HG03575 (cell line): Measurements from ENCODE around the gene UNC119B.

Experiments used
- ATAC-seq: cut with Tn5 transposase; IDR thresholded peaks from one replicate; pipeline ENCODE4 v1.9.1; 2021; ENCODE audit not compliant: unreplicated experiment, insufficient number of reproducible peaks, low FRiP score; ENCODE audit errors: extremely low read depth

UNC119B gene

GRCh38 chr12:120735181-120735580 is 24.9 kb downstream of the UNC119B start:
- no peak for ATAC-seq

DNA sequence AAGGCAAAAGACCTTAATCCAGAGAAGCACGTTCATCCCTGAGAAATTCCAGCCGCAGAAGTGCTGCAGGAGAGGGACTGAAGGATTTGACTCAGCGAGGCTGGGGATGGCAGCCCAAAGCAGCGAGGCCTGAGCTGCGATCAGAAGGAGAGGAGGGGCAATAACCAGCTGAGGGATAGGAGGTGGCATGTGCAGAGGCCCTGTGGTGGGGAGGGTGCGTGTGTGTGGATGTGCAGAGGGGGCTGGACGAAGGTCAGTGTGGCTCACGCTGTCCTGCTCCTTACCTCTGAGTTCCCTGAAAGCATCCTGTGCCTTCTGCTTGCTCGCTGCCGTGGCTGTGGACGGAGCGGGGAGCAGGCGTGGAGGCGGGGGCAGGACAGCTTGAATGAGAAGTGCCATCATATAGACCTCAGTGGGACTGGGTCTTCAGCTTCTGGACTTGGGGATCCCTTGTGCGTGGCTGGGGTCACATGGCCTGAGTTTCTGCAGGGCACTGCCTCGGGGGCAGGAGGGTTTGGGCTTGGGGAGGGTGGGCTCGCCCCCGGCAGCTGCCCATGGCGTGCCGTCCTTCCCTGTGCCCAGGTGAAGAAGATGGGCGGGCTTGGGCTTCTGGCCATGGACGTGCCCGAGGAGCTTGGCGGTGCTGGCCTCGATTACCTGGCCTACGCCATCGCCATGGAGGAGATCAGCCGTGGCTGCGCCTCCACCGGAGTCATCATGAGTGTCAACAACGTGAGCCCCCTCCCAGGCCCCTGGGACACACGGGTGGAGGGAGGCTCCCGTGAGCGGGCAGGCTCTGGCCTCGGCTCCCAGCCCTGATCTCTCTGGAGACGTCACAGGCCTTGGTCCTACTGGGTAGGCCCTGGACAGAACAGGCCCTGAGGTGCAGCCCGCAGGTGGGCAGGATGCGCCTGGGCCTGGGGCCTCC is 26.4 kb downstream of the UNC119B start:
- ATAC-seq = no peak

- no peak for ATAC-seq
Observed at GRCh38 chr12:120737557-120738251, 27.4 kb downstream of the UNC119B start.

DNA sequence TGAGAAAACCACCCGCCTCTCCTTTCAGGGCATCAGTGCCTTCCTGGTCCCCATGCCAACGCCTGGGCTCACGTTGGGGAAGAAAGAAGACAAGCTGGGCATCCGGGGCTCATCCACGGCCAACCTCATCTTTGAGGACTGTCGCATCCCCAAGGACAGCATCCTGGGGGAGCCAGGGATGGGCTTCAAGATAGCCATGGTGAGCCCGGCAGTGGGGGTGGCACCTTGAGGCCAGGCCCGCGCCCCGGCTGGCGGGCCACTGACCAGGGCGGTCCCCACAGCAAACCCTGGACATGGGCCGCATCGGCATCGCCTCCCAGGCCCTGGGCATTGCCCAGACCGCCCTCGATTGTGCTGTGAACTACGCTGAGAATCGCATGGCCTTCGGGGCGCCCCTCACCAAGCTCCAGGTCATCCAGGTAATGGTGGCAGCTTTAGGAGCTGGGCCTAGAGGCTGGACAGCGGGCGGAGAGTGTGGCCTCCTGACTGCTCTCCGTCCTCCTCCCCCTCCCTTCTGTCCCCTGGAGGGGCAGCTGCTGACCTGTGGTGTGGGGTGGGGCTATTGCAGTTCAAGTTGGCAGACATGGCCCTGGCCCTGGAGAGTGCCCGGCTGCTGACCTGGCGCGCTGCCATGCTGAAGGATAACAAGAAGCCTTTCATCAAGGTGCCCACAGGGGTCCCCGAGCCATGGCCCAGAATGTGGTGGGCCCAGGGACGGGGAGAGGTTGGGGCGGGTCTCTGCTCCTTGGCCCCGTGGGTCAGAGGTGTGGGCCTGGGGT is 28.2 kb downstream of the UNC119B start:
- ATAC-seq = no peak

- no peak for ATAC-seq
Observed at GRCh38 chr12:120739031-120739762, 28.9 kb downstream of the UNC119B start.

GRCh38 chr12:120739821-120740613 is 29.8 kb downstream of the UNC119B start:
- ATAC-seq = no peak

- no peak for ATAC-seq
Observed at GRCh38 chr12:120740871-120741270, 30.6 kb downstream of the UNC119B start.

DNA sequence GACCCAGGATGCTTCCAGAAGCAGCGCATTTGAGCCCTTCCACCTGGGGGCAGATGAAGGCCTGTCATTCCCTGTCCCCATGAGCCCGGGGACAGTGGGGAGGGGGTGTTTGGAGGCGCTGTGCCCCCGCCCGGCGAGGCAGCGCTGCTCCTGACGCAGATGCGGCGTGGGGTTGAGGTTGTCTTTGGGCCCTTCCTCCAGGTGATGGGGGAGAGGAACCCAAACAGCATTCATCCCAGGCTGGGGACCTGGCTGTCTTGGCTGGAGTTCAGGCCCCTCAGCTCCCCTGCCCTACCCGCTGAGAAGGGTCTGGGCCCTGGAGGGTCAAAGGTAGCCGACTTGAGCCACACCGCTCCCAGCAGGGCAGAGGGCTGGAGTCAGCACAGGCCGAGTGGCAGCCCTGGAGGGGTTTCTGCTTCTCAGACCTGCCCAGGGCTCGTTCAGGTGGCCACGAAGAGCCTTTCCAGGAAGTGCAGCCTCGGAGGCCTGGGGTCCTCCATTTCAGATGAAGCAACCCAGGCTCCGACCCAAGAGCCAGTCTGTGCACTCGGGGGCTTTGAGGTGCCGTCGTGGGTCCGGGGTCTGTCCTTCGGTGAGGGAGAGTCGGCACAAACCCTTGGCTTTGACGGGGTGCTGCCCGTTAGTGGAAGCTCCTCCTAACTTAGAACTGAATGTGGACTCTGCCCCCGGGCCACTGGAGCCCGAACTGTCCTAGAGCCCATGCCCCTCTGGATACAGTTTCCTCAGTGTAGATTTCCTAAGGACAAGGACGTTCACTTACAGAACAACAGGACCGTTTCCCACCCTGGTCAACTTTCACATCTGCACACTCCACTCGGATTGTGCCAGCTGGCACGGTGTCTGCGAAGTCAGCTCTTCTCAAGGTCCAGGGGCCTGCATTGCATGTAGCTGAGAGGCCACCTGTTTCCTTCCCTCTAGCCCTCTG is 31.5 kb downstream of the UNC119B start:
- ATAC-seq = no peak

- ATAC-seq = no peak
Observed at GRCh38 chr12:120744922-120745493, 34.8 kb downstream of the UNC119B start.

DNA sequence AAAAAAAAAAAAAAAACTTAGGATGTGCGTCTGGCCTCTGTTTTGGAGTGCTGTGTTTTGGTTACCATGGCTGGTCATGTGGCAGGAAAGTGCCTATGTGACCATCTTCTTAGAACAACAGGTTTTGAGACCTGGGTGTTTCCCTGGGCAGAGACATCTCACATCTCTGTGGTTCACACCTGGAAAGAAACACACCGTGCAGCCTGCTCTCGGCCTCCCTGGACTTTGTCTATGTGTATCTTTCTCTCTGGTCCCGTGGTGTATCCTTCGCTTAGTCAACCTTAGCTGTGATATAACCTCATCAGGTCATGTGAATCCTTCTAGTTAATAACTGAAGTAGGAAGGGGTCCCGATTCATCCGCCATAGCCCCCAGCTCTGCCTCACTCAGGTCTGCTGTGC is 38.0 kb downstream of the UNC119B start:
- ATAC-seq = no peak

DNA sequence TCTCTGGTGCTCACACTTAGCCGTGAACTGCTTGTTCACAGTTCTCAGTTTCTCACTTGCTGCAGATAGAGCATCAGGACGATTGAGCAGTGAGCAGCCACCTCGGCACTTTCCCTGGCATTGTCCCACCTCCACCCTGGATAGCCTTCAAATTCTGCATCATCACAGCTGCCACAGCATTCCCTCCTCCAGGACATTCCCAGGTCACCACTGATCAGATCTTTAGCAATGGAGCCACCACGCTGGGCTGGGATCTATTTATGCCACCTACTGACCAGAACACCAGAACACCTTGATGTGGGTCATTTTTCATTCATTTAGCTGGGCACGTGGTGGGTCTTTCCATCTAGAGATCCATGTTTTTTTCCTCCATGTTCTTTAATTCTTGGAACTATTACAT is 39.0 kb downstream of the UNC119B start:
- no peak for ATAC-seq

DNA sequence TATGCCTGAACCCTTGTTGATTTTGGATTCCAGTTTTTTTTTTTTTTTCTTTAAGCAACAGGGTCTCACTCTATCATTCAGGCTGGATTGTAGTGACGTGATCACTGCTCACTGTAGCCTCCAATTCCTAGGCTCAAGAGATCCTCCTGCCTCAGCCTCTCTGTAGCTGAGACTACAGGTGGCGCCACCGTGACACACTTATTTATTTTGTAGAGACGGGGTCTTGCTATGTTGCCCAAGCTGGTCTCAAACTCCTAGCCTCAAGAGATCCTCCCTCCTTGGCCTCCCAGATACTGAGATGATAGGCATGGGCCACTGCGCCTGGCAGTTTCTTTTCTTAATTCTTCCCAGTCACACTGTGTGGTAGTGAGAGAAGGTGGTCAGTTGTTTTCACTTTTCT is 40.5 kb downstream of the UNC119B start:
- ATAC-seq = no peak

DNA sequence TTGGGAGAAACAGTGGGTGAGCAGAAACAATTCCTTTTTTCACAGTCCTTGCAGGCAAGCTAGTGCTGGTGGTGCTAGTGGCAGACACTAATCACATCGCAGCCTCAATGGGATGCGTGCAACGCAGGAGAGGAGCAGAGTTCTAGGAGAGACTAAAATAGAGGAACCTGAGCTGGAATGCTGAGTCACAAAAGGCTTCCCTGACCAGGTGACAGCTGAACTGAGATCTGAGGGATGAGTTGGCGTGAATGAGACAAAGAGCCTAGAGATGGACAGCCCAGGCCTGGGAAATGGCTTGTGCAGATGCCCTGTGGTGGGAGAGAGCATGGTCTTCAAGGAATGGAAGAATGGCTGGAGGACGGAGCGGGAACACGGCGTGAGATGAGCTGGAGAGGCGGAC is 41.1 kb downstream of the UNC119B start:
- ATAC-seq = no peak

- no peak for ATAC-seq
Observed at GRCh38 chr12:120754792-120755191, 44.5 kb downstream of the UNC119B start.

DNA sequence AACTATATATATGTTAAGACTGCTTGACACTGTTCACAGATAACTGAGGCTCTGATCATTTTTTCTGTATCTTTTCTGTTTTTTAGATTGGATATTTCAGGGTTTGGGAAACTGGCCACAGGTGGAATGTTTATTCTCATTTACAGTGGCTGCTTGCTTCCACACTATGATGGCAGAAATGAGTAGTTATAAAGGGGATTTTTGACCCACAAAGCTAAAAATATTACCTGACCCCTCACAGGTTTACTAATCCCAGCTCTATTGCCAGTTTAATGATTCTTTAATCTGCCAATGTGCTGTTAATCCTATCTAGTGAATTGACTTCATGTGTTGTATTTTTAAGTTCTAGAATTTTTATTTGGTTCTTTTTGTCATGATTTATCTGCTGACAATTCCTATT is 45.0 kb downstream of the UNC119B start:
- ATAC-seq = no peak

GRCh38 chr12:120757226-120757742 is 47.0 kb downstream of the UNC119B start:
- ATAC-seq = no peak

GRCh38 chr12:120757949-120758348 is 47.7 kb downstream of the UNC119B start:
- no peak for ATAC-seq
